Naive thymus-derived CD4-positive, alpha-beta T cell (primary cell): Measurements from ENCODE around the gene GPR3. TPM values are rescaled to one million over a fixed set of nuclear protein-coding genes. Genes with fewer than 3 reads are reported as not detected.
"Not testable (repeated sequence)": the region's sequence is repeated elsewhere in the genome, so short reads cannot be mapped to it uniquely, and the experiment has no call there.

Experiments used
- ATAC-seq: fragments of 150-1000 bp; cut with Tn5 transposase; 2 replicates; pipeline ENCODE4 v1.10.0; 2021; ENCODE audit warnings: mild to moderate bottlenecking, moderate library complexity
- CTCF ChIA-PET: fragments of 350-600 bp; sonication (Branson Sonifier 250); formaldehyde crosslinking; loops from one replicate; lab custom pipeline; 2021; ENCODE audit warnings: antibody characterized with exemption; lab: Charles Lee
- POLR2A ChIA-PET: fragments of 350-600 bp; sonication (Branson Sonifier 250); formaldehyde crosslinking; loops from one replicate; lab custom pipeline; 2021; ENCODE audit warnings: antibody characterized with exemption, inconsistent platforms; lab: Charles Lee
- DNase-seq, 9 donors: peaks; one replicate each; pipeline versions ENCODE4 v3.0.0 to v3.0.0-alpha.2; 2020 to 2022; ENCODE audit warnings: mixed read lengths in 1 of 9
- H3K27ac ChIP-seq: one replicate; pipeline ENCODE4 v1.7.0; 2013; ENCODE audit warnings: mild to moderate bottlenecking, low read depth, low read length, moderate library complexity
- H3K27me3 ChIP-seq, 2 donors: one replicate each; pipeline ENCODE4 v1.7.0; 2013; ENCODE audit warnings: low read length in 2 of 2, mild to moderate bottlenecking in 2 of 2, moderate library complexity in 2 of 2; ENCODE audit not compliant: control insufficient read depth in 2 of 2, insufficient read depth in 2 of 2
- H3K36me3 ChIP-seq, 3 experiments: 1 replicate in 2 of 3; 2 replicates in 1 of 3; pipeline ENCODE4 v1.7.0; 2013; ENCODE audit warnings: low read length in 3 of 3, mild to moderate bottlenecking in 3 of 3, moderate library complexity in 1 of 3; ENCODE audit not compliant: insufficient read depth in 3 of 3, control insufficient read depth in 2 of 3
- H3K4me1 ChIP-seq, 2 donors: one replicate each; pipeline ENCODE4 v1.7.0; 2013; ENCODE audit warnings: low read length in 2 of 2, mild to moderate bottlenecking in 2 of 2, moderate library complexity in 1 of 2; ENCODE audit not compliant: control insufficient read depth in 2 of 2, insufficient read depth in 2 of 2
- H3K4me3 ChIP-seq: 2 replicates; pipeline ENCODE4 v1.7.0; 2013; ENCODE audit warnings: mild to moderate bottlenecking, low read length
- H3K9me3 ChIP-seq, 3 experiments: 1 replicate in 2 of 3; 2 replicates in 1 of 3; pipeline ENCODE4 v1.7.0; 2013; ENCODE audit warnings: low read length in 3 of 3; ENCODE audit not compliant: control insufficient read depth in 2 of 3
- H3K27ac Mint-ChIP-seq, 9 donors: one replicate each; pipeline ENCODE4 v1.8.0; 2020 to 2022; ENCODE audit warnings: mixed read lengths in 9 of 9, mild to moderate bottlenecking in 8 of 9, moderate library complexity in 5 of 9, inconsistent platforms in 2 of 9
- H3K27me3 Mint-ChIP-seq, 5 donors: one replicate each; pipeline ENCODE4 v1.8.0; 2021 to 2022; ENCODE audit warnings: mixed read lengths in 5 of 5, mild to moderate bottlenecking in 1 of 5
- H3K36me3 Mint-ChIP-seq, 5 donors: one replicate each; pipeline ENCODE4 v1.8.0; 2020 to 2022; ENCODE audit warnings: mixed read lengths in 5 of 5, mild to moderate bottlenecking in 3 of 5, inconsistent platforms in 1 of 5
- H3K4me1 Mint-ChIP-seq, 7 donors: one replicate each; pipeline ENCODE4 v1.8.0; 2020 to 2022; ENCODE audit warnings: mixed read lengths in 7 of 7, mild to moderate bottlenecking in 3 of 7, inconsistent platforms in 1 of 7
- H3K4me3 Mint-ChIP-seq, 10 donors: one replicate each; pipeline ENCODE4 v1.8.0; 2020 to 2022; ENCODE audit warnings: mild to moderate bottlenecking in 10 of 10, mixed read lengths in 10 of 10, moderate library complexity in 6 of 10, inconsistent platforms in 2 of 10
- H3K9me3 Mint-ChIP-seq, 11 donors: one replicate each; pipeline ENCODE4 v1.8.0; 2020 to 2022; ENCODE audit warnings: mixed read lengths in 11 of 11, mild to moderate bottlenecking in 4 of 11, inconsistent platforms in 1 of 11, moderate library complexity in 1 of 11
- intact Hi-C, 2 donors: fragments of 100-400 bp; cut with micrococcal nuclease; formaldehyde crosslinking; loops; one replicate each; pipeline ENCODE4 v1.15.1; 2023
- polyA plus RNA-seq, 2 donors: library from polyadenylated mRNA; unstranded; fragments of 300-500 nt; fragmentation: Illumina TruSeq; gene quantifications; one replicate each; pipeline ENCODE4 v1.2.3, GENCODE V29; 2021
- total RNA-seq, 6 experiments: library from RNA in 5 of 6; stranded (reverse) in 5 of 6; gene quantifications; 1 replicate in 5 of 6; 2 replicates in 1 of 6; pipeline ENCODE4 v1.2.3 and lab custom pipeline; 2021 to 2026

The GPR3 gene
- total and polyA plus RNA-seq, 7 experiments from 2014 or later = 0.09 to 0.93 (median 0.24) TPM; not detected in 2

GRCh38 chr1:27380766-27381733 is 11.4 kb upstream of the GPR3 start:
- H3K4me3 ChIP-seq = no peak overlapping the region
- no peaks in the 10 kb centered on the region for H3K9me3 ChIP-seq
- ChIA-PET CTCF (interaction anchor here (0.6 to 8.5 kb wide), 3 partner anchors 15 to 82 kb away, joined by 3 to 123 read pairs (median 3); partner anchors contain the start of gene MAP3K6), POLR2A (interaction anchor here (0.7 kb wide), 1 partner anchor 11 kb away, joined by 3 read pairs; no protein-coding TSS in a partner anchor)
- DNase-seq (no peak), ATAC-seq (no peak)
- H3K4me3 Mint-ChIP-seq = no peak overlapping the region
- H3K36me3 Mint-ChIP-seq = no peaks in the 10 kb centered on the region
- no peak overlapping the region for H3K27ac Mint-ChIP-seq
- H3K36me3 ChIP-seq = no peaks in the 10 kb centered on the region
- H3K4me1 ChIP-seq = no peaks in the 10 kb centered on the region
- peaks cover 0 to 5% (median 0%) of the 10 kb centered on the region in 7 donors for H3K4me1 Mint-ChIP-seq
- peaks cover 0 to 9% (median 0%) of the 10 kb centered on the region in 5 donors for H3K27me3 Mint-ChIP-seq
- intact Hi-C loops = no loop called here
- H3K27me3 ChIP-seq = no peaks in the 10 kb centered on the region
- H3K9me3 Mint-ChIP-seq = no peaks in the 10 kb centered on the region
- H3K27ac ChIP-seq = no peak overlapping the region

GRCh38 chr1:27381969-27382762 is 10.3 kb upstream of the GPR3 start:
- no peak overlapping the region for H3K27ac Mint-ChIP-seq
- ChIA-PET CTCF (interaction anchor here (0.8 to 8.5 kb wide), 4 partner anchors 9 to 88 kb away, joined by 3 to 123 read pairs (median 6); no protein-coding TSS in a partner anchor), POLR2A (interaction anchor here (0.7 kb wide), 1 partner anchor 12 kb away, joined by 3 read pairs; no protein-coding TSS in a partner anchor)
- Histone ChIP-seq H3K36me3 (no peaks in the 10 kb centered on the region), H3K9me3 (no peaks in the 10 kb centered on the region), H3K4me3 (no peak overlapping the region), H3K4me1 (no peaks in the 10 kb centered on the region), H3K27me3 (no peaks in the 10 kb centered on the region), H3K27ac (no peak overlapping the region)
- ATAC-seq (no peak), DNase-seq (no peak)
- no peaks in the 10 kb centered on the region for H3K36me3 Mint-ChIP-seq
- H3K4me1 Mint-ChIP-seq = peaks cover 0 to 5% (median 0%) of the 10 kb centered on the region in 7 donors
- no peaks in the 10 kb centered on the region for H3K9me3 Mint-ChIP-seq
- intact Hi-C loops = no loop called here
- no peak overlapping the region for H3K4me3 Mint-ChIP-seq
- peaks cover 0 to 19% (median 0%) of the 10 kb centered on the region in 5 donors for H3K27me3 Mint-ChIP-seq

GRCh38 chr1:27383039-27383605 is 9.3 kb upstream of the GPR3 start, which contains the start of gene CD164L2:
Gene CD164L2, minus strand, starts transcription at chr1:27383333. Its CDS starts 94 bp downstream, at chr1:27383239.
- peak; percentile 84 for ATAC-seq
- peak within 1 kb of the TSS in 1 of 10 donors; percentile 23 for H3K4me3 Mint-ChIP-seq
- ChIA-PET POLR2A (no interaction called here), CTCF (interaction anchor here (0.6 to 8.5 kb wide), 4 partner anchors 8 to 89 kb away, joined by 3 to 123 read pairs (median 4); no protein-coding TSS in a partner anchor)
- H3K27me3 Mint-ChIP-seq = peaks cover 0 to 19% (median 0%) of the 10 kb centered on the region in 5 donors
- peaks cover 0 to 5% (median 0%) of the 10 kb centered on the region in 7 donors for H3K4me1 Mint-ChIP-seq
- no peak within 1 kb of the TSS for H3K27ac ChIP-seq
- intact Hi-C loops = loop anchor here (1.0 kb wide), 2 partner anchors 17 to 18 kb away; partner anchors contain the start of gene MAP3K6 (in 1 of the 2)
- H3K4me3 ChIP-seq = no peak within 1 kb of the TSS
- no peaks in the 10 kb centered on the region for H3K36me3 Mint-ChIP-seq
- H3K27ac Mint-ChIP-seq = no peak within 1 kb of the TSS
- H3K9me3 Mint-ChIP-seq = no peaks in the 10 kb centered on the region
- DNase-seq = peak in 5 of 9 donors; percentile 42 to 68 (median 53)
- H3K9me3 ChIP-seq = no peaks in the 10 kb centered on the region
- no peaks in the 10 kb centered on the region for H3K4me1 ChIP-seq
- H3K36me3 ChIP-seq = no peaks in the 10 kb centered on the region
- H3K27me3 ChIP-seq = no peaks in the 10 kb centered on the region

GRCh38 chr1:27383661-27384060 is 8.8 kb upstream of the GPR3 start:
- Mint-ChIP-seq H3K27ac (no peak overlapping the region), H3K36me3 (no peaks in the 10 kb centered on the region), H3K4me1 (peaks cover 0 to 8% (median 0%) of the 10 kb centered on the region in 7 donors), H3K4me3 (no peak overlapping the region), H3K27me3 (peaks cover 0 to 23% (median 0%) of the 10 kb centered on the region in 5 donors), H3K9me3 (no peaks in the 10 kb centered on the region)
- no peak for ATAC-seq
- Histone ChIP-seq H3K9me3 (no peaks in the 10 kb centered on the region), H3K27me3 (no peaks in the 10 kb centered on the region), H3K4me1 (no peaks in the 10 kb centered on the region), H3K36me3 (no peaks in the 10 kb centered on the region), H3K27ac (no peak overlapping the region), H3K4me3 (no peak overlapping the region)
- DNase-seq = no peak
- POLR2A ChIA-PET = interaction anchor here (1.2 kb wide), 1 partner anchor 26 kb away, joined by 4 read pairs; no protein-coding TSS in a partner anchor
- CTCF ChIA-PET = interaction anchor here (0.7 to 8.5 kb wide), 4 partner anchors 29 to 210 kb away, joined by 3 to 123 read pairs (median 38); no protein-coding TSS in a partner anchor
- intact Hi-C loops = loop anchor here (1.0 kb wide), 2 partner anchors 17 to 18 kb away; partner anchors contain the start of gene MAP3K6 (in 1 of the 2)

- H3K27me3 Mint-ChIP-seq = peaks cover 0 to 25% (median 0%) of the 10 kb centered on the region in 5 donors
- CTCF ChIA-PET = interaction anchor here (0.9 to 8.5 kb wide), 5 partner anchors 11 to 85 kb away, joined by 3 to 123 read pairs (median 7); no protein-coding TSS in a partner anchor
Measured at GRCh38 chr1:27384797-27385196, 7.6 kb upstream of the GPR3 start.

More at GRCh38 chr1:27384797-27385196, 7.6 kb upstream of the GPR3 start:
- H3K9me3 Mint-ChIP-seq, H3K4me3 Mint-ChIP-seq, intact Hi-C loops, H3K27ac ChIP-seq, H3K4me3 ChIP-seq, H3K27ac Mint-ChIP-seq, H3K9me3 ChIP-seq, ATAC-seq, H3K4me1 ChIP-seq, H3K36me3 Mint-ChIP-seq, DNase-seq, H3K27me3 ChIP-seq, H3K36me3 ChIP-seq, H3K4me1 Mint-ChIP-seq: not testable (repeated sequence)
- POLR2A ChIA-PET = interaction anchor here (1.1 to 1.2 kb wide), 2 partner anchors 27 to 85 kb away, joined by 3 to 4 read pairs; no protein-coding TSS in a partner anchor
